HG02943 (cell line): ENCODE measurements around the gene GOLGA6B.
"Not testable (repeated sequence)": the region's sequence is repeated elsewhere in the genome, so short reads cannot be mapped to it uniquely, and the experiment has no call there.

Experiments
- ATAC-seq: cut with Tn5 transposase; IDR thresholded peaks from one replicate; pipeline ENCODE4 v1.9.1; 2021; ENCODE audit warnings: mild to moderate bottlenecking, low read depth, moderate library complexity; ENCODE audit not compliant: unreplicated experiment

GOLGA6B gene, protein sequence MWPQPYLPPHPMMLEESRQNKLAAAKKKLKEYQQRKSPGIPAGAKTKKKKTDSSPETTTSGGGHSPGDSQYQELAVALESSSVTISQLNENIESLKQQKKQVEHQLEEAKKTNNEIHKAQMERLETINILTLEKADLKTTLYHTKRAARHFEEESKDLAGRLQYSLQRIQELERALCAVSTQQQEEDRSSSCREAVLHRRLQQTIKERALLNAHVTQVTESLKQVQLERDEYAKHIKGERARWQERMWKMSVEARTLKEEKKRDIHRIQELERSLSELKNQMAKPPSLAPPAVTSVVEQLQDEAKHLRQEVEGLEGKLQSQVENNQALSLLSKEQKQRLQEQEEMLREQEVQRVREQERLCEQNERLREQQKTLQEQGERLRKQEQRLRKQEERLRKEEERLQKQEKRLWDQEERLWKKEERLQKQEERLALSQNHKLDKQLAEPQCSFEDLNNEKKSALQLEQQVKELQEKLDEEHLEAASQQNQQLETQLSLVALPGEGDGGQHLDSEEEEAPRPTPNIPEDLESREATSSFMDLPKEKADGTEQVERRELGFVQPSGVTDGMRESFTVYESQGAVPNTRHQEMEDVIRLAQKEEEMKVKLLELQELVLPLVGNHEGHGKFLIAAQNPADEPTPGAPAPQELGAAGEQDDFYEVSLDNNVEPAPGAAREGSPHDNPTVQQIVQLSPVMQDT

DNA sequence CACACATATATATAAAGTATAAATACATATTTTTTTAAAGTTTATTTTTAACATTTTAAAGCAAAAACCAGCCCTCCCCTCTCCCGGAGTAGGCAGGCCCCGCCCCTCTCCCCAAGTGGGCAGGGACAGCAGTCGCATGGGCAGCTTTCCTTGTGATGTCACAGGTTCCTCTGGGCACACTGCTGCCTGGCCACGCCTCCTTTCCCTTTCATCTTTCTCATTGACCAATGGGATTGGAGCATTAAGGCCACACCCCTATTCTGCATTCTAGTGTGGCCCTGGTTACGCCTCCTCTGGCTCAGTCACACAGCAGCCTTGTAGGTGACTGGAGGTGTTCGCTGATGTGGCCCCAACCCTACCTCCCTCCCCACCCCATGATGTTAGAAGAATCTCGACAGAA lies at the start of gene GOLGA6B:
GOLGA6B (plus strand) TSS at position 301 of the 400 bp plus-strand sequence; CDS start at position 342, 41 bp downstream.
- not testable (repeated sequence) for ATAC-seq

DNA sequence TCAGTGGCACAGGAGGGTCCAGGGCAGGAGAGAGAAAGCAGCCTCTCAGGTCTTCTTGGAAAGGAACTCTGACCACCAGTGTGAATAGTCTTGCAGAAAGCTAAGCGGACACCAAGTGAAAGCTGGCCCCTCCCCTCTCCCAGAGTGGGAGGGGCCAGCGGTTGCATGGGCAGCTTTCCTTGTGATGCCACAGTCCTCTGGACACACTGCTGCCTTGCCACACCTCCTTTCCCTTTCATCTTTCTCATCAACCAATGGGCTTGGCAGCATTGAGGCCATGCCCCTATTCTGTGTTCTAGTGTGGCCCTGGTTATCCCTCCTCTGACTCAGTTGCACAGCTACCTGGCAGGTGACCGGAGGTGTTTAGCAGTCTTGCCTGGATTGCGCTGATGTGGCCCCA lies 49.7 kb upstream of the GOLGA6B start:
- no peak for ATAC-seq

DNA sequence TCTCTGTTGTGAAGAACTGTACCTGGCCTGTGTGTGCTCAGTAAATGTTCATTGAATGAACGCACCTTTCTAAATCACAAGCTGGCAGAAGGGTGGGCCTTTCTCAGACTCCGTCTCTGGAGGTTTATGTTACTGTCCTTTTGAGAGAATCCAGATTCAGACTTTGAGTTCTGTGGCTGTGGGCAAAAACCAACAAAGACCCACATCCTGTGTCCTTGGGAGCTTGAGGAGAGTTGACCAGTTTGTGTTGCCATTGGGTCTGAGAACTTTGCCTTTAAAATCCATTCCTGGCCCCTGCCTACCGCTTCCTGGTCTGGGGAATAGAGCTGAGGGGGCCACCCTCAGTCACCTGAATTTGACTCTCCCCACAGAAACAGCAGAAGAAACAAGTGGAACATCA lies 46.4 kb upstream of the GOLGA6B start:
- not testable (repeated sequence) for ATAC-seq

DNA sequence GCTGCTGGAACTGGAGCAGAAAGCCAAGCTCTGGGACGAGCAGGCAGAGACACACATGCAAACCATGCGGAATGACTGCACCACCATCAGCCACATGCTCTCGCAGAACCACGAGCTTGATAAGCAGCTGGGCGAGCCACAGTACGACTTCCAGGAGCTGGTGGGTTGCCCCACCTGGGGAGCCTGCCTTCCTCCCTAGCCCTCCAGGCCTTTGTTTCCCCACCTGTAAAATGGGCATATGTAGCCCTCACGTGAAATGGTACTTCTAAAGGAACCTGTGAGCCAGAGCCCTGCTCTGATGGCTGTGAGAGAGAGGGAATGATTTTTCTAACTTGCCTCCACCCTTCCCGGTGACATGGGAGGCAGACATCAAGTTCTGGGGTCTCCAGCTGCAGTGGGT lies 44.6 kb upstream of the GOLGA6B start:
- no peak for ATAC-seq

DNA sequence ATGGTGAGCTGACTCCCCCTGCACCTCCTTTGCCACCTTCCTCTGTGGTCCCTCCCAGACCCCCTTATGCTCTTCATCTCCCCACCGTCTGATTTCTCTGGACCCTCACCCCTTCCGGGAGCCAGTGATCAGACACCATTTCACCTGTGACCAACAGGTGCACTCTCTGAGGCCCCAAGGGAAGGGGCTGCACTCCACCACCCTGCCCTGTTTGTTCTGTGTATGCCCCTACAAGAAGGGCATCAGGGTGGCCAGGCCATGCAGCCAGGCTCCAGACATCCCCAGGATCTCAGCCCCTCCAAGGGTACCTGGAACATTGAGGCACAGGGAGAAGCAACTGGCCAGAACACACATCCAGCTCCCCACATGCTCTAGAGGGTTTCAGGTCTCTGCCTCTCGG lies 42.2 kb upstream of the GOLGA6B start:
- not testable (repeated sequence) for ATAC-seq

- no peak for ATAC-seq
Observed at GRCh38 chr15:72614810-72615532, 39.5 kb upstream of the GOLGA6B start.

DNA sequence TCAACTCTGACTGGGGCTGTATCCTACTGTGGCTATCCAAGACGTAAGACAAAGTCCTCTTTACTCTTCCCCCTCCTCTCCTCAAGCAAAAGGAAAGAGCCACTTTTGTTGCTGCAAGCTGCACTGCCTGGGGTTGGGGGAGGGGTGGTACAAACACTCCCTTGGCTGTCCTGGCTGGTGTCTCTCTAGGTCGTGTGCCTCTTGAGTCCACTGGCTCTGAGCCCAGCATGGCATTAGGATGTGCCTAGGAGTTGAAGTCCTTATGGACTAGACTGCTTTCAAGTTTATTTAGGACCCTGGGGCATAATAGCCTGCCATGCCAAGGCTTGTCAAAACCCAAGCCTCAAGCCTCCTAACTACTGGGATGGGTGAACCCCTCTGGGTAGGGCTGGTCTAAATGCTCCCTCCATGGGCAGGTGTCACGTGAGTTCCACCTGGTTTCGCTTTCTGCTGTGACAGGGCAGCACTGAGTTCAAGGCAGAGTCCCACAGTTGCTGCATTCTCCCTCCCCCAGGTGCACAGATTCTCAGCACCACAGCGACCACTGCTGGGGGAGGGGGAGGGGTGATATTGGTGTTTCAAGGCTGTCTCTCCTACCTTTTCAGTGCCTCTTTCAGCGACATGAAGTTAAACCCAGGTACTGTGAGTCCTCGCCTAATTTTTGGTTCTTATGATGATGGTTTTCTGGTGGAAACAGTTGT lies 38.8 kb upstream of the GOLGA6B start:
- ATAC-seq = not testable (repeated sequence)

- ATAC-seq = no peak
Observed at GRCh38 chr15:72616491-72617210, 37.8 kb upstream of the GOLGA6B start.

DNA sequence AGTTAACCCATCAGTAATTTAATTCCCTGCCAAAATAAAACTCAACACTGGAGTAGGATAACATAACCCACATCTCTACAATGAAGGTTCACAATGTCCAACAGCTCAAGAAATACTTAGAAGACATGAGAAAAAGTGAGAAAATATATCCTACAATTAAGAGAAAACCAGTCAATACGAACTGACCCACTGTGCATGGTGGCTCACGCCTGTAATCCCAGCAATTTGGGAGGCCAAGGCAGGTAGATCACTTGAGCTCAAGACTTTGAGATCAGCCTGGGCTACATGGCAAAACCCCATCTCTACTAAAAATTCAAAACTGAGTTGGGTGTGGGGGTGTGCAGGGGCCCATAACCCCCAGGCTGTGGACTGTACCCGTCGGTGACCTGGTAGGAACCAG lies 30.6 kb upstream of the GOLGA6B start:
- not testable (repeated sequence) for ATAC-seq

GRCh38 chr15:72626153-72626552 lies 28.3 kb upstream of the GOLGA6B start:
- ATAC-seq = not testable (repeated sequence)

- ATAC-seq = not testable (repeated sequence)
Observed at GRCh38 chr15:72628249-72629067, 26.0 kb upstream of the GOLGA6B start.

DNA sequence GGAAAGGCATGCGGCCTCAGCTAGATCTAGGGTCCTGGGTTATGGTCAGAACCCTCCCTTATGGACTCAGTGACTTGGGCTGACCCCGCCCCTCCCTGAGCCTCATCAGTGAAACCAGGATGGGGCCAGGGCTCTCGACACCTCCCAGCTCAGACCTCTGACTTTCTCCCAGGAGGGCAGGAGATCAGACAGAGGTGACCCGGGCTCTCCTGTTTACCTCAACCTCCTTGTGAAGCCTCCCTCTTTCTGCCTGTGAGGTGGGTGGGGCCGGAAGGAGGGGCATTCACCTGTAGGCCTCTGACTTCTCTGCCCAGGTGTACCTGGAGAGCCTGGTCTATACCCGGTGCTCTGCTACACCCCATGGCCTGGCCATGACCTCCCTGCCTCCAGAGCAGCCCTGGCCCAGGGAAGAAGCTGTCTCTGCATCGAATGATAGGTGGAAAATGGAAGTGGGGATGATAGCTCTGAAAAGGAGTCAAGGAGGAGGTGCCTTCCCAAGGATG lies 25.4 kb upstream of the GOLGA6B start:
- ATAC-seq = not testable (repeated sequence)

DNA sequence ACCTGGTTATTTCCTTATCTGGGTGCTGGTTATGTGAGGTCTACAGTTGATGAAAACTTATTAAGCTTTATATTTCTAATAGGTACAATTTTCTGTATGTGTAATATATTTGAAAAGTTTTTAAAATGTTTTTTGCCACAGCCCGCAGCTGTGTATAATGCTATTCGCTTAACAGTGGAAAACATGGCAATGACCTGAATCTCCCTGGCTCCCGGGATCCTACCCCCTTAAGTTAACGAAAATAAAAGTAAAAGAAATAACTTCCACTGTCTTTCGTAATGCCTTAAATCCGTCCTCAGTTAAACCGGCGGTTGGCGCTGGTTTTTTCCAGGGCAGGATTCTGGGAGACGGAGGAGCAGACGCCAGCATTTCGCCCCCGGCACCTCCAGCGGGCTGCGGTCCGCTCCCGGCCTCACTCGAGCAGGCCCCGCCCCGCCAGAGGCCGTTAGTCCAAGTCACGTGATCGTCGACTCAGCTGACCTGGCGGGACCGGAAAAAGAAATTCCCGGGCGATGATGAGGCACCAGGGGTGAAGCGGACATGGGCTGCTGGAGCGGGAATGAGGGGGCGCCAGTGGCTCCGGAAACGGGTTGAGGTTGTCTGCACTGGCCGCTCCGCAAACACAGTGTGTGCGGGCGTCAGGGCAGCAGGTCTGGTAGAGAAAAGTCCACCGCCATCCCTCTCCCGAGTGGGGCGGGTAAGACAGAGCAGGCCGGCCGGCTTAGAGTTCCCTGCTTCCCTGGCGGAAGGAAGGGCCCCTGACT lies 17.8 kb upstream of the GOLGA6B start:
- ATAC-seq = peak; percentile 69

DNA sequence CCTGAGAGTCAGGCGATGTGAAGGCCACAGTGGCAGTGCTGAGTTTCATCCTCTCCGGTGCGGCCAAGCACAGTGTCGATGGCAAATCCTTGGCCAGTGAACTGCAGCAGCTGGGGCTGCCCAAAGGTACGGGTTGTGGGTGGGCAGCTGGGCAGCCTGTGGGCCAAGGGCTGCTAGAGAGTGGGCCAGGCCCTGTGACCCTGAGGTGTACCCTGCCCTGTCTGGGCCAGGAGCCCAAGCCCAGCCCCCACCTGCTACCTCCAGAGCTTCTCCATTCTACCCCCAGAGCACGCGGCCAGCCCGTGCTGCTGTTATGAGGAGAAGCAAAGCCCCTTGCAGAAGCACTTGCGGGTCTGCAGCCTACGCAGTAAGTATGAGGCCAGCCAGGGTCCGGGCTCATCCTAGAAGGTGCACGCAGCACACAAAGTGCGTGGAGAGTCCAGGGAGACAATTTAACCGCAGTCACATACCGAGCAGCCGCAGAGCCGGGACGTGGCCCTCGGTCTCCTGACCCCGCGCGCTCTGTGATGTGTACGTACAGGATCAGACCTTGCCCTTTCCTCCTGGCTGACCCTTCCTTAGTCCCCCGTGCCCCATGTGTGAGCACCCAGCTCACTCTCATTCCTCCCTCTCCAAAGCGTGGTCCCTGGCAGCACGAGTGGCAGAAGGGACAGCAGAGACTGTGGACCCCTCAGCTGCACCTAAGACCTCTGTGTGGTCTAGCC lies 14.6 kb upstream of the GOLGA6B start:
- not testable (repeated sequence) for ATAC-seq

DNA sequence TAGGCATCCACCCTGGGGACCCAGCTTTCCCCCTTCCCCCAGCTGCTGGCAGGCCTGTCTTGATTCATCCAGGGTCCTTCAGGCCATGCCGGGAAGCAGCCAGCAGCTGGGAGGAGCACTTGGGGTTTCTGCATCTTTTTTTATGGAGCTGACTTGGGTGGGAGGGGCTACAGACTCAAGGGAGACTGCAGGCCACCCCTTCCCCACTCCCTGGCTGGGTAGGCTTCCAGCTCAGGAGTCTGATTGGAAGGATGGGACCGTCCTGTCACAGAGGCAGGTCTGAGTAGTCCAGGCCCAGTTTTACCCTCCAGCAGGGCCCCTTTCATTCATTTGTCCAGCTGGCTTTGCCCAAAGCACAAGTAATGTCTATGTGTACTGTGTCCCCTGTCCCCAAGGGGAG lies 12.2 kb upstream of the GOLGA6B start:
- not testable (repeated sequence) for ATAC-seq

GRCh38 chr15:72648631-72649253 lies 5.8 kb upstream of the GOLGA6B start:
- ATAC-seq = not testable (repeated sequence)

DNA sequence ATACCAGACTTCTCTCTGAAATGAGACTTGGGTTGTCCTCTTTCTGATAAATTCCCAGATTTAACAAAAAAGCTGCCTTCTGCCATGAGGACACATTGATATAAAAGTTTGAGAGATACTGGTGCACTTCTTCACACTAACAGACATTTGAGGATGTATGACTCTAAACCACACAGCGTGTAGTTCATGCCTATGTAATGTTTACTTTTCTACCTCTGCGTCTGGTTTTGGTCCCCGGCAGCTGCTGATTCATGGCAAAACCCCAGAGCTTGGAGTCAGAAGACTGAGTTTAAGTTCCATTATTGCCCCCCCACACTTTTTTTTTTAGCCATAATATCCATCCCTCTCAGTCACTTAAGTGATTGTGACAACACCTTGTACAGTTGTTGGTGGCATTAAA lies 1.5 kb downstream of the GOLGA6B start:
- not testable (repeated sequence) for ATAC-seq
